Left lung (tissue), 10 donors: ENCODE measurements around the gene SLC4A5. TPM values are rescaled to one million over a fixed set of nuclear protein-coding genes. Genes with fewer than 3 reads are reported as not detected.

Experiments
- ATAC-seq: fragments of 200-7000 bp; cut with Tn5 transposase; one replicate; pipeline ENCODE4 v1.9.1; 2020; ENCODE audit warnings: moderate library complexity
- DNase-seq, 4 donors: peaks; one replicate each; pipeline ENCODE4 v3.0.0-alpha.2; 2013 to 2020
- H3K27ac ChIP-seq, 2 donors: fragments of 200-600 bp; sonication (generic) in 1 of 2; one replicate each; pipeline versions ENCODE4 v1.5.0 to v1.8.0; 2020 to 2021
- H3K27me3 ChIP-seq, 2 donors: fragments of 200-600 bp; sonication (generic) in 1 of 2; one replicate each; pipeline versions ENCODE4 v1.5.0 to v1.8.0; 2020 to 2021
- H3K36me3 ChIP-seq, 2 donors: fragments of 200-600 bp; sonication (generic) in 1 of 2; one replicate each; pipeline versions ENCODE4 v1.5.0 to v1.8.0; 2020 to 2021
- H3K4me1 ChIP-seq, 2 donors: fragments of 200-600 bp; one replicate each; pipeline ENCODE4 v1.8.0; 2021
- H3K4me3 ChIP-seq, 2 donors: fragments of 200-600 bp; sonication (generic) in 1 of 2; one replicate each; pipeline versions ENCODE4 v1.5.0 to v1.8.0; 2020 to 2021; ENCODE audit warnings: mild to moderate bottlenecking in 1 of 2
- H3K9me3 ChIP-seq, 2 donors: fragments of 200-600 bp; sonication (generic) in 1 of 2; one replicate each; pipeline versions ENCODE4 v1.5.0 to v1.8.0; 2020 to 2021
- intact Hi-C, 2 donors: fragments of 100-400 bp; cut with DNase I; formaldehyde crosslinking; loops; one replicate each; pipeline versions ENCODE4 v1.11.2 to v1.14.2; 2022
- polyA plus RNA-seq, 6 donors: library from polyadenylated mRNA; unstranded; fragments of 120-200 nt; gene quantifications; one replicate each; pipeline ENCODE4 v1.2.1, GENCODE V29; 2013; ENCODE audit not compliant: insufficient read length in 6 of 6
- total RNA-seq, 2 donors: library from RNA; stranded (reverse); fragmentation: NEBNext Ultra II Directional; extraction: Animal tissue kit (Norgen Biotek cat#: 25700); gene quantifications; one replicate each; pipeline ENCODE4 v1.2.1, GENCODE V29; 2021
- TF ChIP-seq, protein P1 (sequence below), 2 donors: fragments of 200-600 bp; sonication (generic) in 1 of 2; IDR thresholded peaks; one replicate each; pipeline versions ENCODE4 v1.5.0 to v1.8.0; 2021; ENCODE audit warnings: antibody characterized with exemption in 2 of 2
- donor health status: DM: no; HTN: yes; CAD: no.
- donor health status: DM: no; HTN: no; CAD: no.

Gene SLC4A5
- total and polyA plus RNA-seq, 8 donors, result 2.0 to 13.8 (median 8.0) TPM

DNA sequence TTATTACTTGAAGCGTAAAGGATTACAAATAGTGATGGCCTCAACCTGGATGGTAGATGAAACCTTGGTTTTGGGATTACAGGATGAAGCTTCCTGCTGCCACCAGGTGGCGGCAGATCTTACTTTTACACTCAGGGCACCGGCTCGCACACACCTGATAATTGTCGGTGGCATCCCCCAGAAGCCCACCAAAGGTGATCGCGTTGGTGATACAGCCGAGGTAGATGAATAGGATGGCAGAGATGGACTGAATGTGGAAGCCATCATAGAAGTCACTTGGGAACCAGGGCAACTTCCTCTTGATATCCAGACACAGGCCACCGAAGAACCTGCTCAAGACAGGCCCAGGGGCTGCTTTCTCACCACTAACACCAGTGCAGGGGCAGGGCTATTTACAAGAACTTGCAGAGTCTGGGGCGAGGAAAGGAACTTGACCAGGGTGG lies 93.0 kb downstream of the SLC4A5 start:
- Histone ChIP-seq H3K4me1 (no peaks in the 10 kb centered on the region), H3K4me3 (no peak overlapping the region), H3K36me3 (no peaks in the 10 kb centered on the region), H3K27me3 (no peaks in the 10 kb centered on the region), H3K9me3 (no peaks in the 10 kb centered on the region), H3K27ac (no peak overlapping the region)
- TF ChIP-seq, protein P1, sequence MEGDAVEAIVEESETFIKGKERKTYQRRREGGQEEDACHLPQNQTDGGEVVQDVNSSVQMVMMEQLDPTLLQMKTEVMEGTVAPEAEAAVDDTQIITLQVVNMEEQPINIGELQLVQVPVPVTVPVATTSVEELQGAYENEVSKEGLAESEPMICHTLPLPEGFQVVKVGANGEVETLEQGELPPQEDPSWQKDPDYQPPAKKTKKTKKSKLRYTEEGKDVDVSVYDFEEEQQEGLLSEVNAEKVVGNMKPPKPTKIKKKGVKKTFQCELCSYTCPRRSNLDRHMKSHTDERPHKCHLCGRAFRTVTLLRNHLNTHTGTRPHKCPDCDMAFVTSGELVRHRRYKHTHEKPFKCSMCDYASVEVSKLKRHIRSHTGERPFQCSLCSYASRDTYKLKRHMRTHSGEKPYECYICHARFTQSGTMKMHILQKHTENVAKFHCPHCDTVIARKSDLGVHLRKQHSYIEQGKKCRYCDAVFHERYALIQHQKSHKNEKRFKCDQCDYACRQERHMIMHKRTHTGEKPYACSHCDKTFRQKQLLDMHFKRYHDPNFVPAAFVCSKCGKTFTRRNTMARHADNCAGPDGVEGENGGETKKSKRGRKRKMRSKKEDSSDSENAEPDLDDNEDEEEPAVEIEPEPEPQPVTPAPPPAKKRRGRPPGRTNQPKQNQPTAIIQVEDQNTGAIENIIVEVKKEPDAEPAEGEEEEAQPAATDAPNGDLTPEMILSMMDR (IDR thresholded peaks at IDR 0.05), result peak; percentile 66 to 74
- ATAC-seq (peak; percentile 82), DNase-seq (peak in 3 of 4 donors; percentile 22 to 60 (median 40))
- intact Hi-C loops, result no loop called here

DNA sequence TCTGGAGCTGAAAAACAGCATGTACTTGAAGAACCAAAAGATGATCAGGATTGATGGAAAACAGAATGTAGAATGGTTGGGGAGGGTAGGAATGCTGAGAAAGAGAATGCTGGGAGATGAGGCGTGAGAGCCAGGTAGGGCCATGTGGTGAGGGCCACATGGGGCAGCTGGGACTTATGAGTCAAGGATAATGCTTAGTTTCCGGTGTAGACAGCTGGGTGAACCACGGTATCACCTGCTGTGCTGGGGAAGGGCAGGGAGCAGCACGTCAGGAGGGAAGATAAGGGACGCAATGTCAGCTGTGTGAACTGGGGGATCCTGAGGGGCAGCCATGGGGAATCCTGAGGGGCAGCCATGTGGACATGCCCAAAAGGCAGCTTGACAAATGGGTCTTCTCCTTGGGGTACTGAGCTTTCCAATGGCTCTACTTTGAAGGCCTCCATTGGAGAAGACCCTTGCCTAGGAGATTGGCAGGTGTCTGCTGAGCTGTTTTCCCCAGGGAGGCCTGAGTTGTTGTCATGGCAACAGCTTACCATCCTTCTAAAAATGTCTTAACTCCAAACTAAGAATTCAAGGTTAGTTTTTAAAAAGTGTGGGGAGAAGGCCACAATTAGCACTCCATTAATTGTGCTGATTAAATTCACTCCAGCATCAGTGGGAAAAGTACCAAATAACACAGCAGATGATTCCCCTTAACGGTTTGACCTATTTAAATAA lies 93.7 kb downstream of the SLC4A5 start:
- no peaks in the 10 kb centered on the region for H3K4me1 ChIP-seq
- no peaks in the 10 kb centered on the region for H3K9me3 ChIP-seq
- no peak for ATAC-seq
- no peaks in the 10 kb centered on the region for H3K36me3 ChIP-seq
- DNase-seq, result no peak
- TF ChIP-seq, protein P1 (IDR thresholded peaks at IDR 0.05), result no peak
- H3K4me3 ChIP-seq, result no peak overlapping the region
- H3K27ac ChIP-seq, result no peak overlapping the region
- intact Hi-C loops, result no loop called here
- no peaks in the 10 kb centered on the region for H3K27me3 ChIP-seq

- TF ChIP-seq, protein P1 (IDR thresholded peaks at IDR 0.05), result no peak
- ATAC-seq, result no peak
- H3K36me3 ChIP-seq, result no peaks in the 10 kb centered on the region
- H3K27me3 ChIP-seq, result no peaks in the 10 kb centered on the region
- no peak overlapping the region for H3K4me3 ChIP-seq
- no peaks in the 10 kb centered on the region for H3K4me1 ChIP-seq
- intact Hi-C loops, result no loop called here
- no peak for DNase-seq
- no peaks in the 10 kb centered on the region for H3K9me3 ChIP-seq
- H3K27ac ChIP-seq, result no peak overlapping the region
Observed at GRCh38 chr2:74246496-74247195, 96.6 kb downstream of the SLC4A5 start.

- Histone ChIP-seq H3K36me3 (no peaks in the 10 kb centered on the region), H3K9me3 (no peaks in the 10 kb centered on the region), H3K4me1 (no peaks in the 10 kb centered on the region), H3K27me3 (no peaks in the 10 kb centered on the region), H3K27ac (no peak overlapping the region), H3K4me3 (no peak overlapping the region)
- TF ChIP-seq, protein P1 (IDR thresholded peaks at IDR 0.05), result no peak
- ATAC-seq (no peak), DNase-seq (no peak)
- intact Hi-C loops, result no loop called here
Observed at GRCh38 chr2:74244286-74244685, 98.9 kb downstream of the SLC4A5 start.

- Histone ChIP-seq H3K27ac (no peak overlapping the region), H3K4me1 (no peaks in the 10 kb centered on the region), H3K9me3 (no peaks in the 10 kb centered on the region), H3K4me3 (no peak overlapping the region), H3K36me3 (no peaks in the 10 kb centered on the region), H3K27me3 (no peaks in the 10 kb centered on the region)
- no peak for ATAC-seq
- no peak for DNase-seq
- TF ChIP-seq, protein P1 (IDR thresholded peaks at IDR 0.05), result no peak
- intact Hi-C loops, result no loop called here
Observed at GRCh38 chr2:74242354-74243071, 100.7 kb downstream of the SLC4A5 start.
